ENCODE measurements around the gene MAT1A. TPM values are rescaled to one million over a fixed set of nuclear protein-coding genes. Genes with fewer than 3 reads are reported as not detected.
"Not testable (repeated sequence)": the region's sequence is repeated elsewhere in the genome, so short reads cannot be mapped to it uniquely, and the experiment has no call there.

MAT1A gene
- total and polyA plus RNA-seq, 4 donors: 179 to 759 (median 494) TPM

- not testable (repeated sequence) for H3K9ac ChIP-seq (ENCODE audit: low read depth in 1 of 2, low read length in 2 of 2); DNase-seq (ENCODE audit: low spot score); H3K4me1 ChIP-seq (ENCODE audit: control insufficient read depth in 4 of 4, insufficient read depth in 4 of 4, low read length in 3 of 4); H3K9me3 ChIP-seq (ENCODE audit: control insufficient read depth in 4 of 4, low read length in 3 of 4); H3K4me3 ChIP-seq (ENCODE audit: low read depth in 1 of 3, low read length in 3 of 3); H3K36me3 ChIP-seq (ENCODE audit: control insufficient read depth in 4 of 4, insufficient read depth in 3 of 4, low read depth in 1 of 4, low read length in 3 of 4); H3K27ac ChIP-seq (ENCODE audit: low read depth in 1 of 2, low read length in 2 of 2); H3K27me3 ChIP-seq (ENCODE audit: control insufficient read depth in 4 of 4, insufficient read depth in 4 of 4, low read length in 3 of 4)
- WGBS: 93% methylated on average over 3 of the region's 3 CpGs
Observed at GRCh38 chr10:80244371-80244770, 45.1 kb downstream of the MAT1A start.

- H3K27me3 ChIP-seq (ENCODE audit: control insufficient read depth in 4 of 4, insufficient read depth in 4 of 4, low read length in 3 of 4); H3K4me3 ChIP-seq (ENCODE audit: low read depth in 1 of 3, low read length in 3 of 3); DNase-seq (ENCODE audit: low spot score); H3K9me3 ChIP-seq (ENCODE audit: control insufficient read depth in 4 of 4, low read length in 3 of 4); H3K4me1 ChIP-seq (ENCODE audit: control insufficient read depth in 4 of 4, insufficient read depth in 4 of 4, low read length in 3 of 4); H3K9ac ChIP-seq (ENCODE audit: low read depth in 1 of 2, low read length in 2 of 2); H3K36me3 ChIP-seq (ENCODE audit: control insufficient read depth in 4 of 4, insufficient read depth in 3 of 4, low read depth in 1 of 4, low read length in 3 of 4); H3K27ac ChIP-seq (ENCODE audit: low read depth in 1 of 2, low read length in 2 of 2): not testable (repeated sequence)
- 60% methylated on average over 2 of the region's 4 CpGs for WGBS
Observed at GRCh38 chr10:80242341-80242740, 47.1 kb downstream of the MAT1A start.

DNA sequence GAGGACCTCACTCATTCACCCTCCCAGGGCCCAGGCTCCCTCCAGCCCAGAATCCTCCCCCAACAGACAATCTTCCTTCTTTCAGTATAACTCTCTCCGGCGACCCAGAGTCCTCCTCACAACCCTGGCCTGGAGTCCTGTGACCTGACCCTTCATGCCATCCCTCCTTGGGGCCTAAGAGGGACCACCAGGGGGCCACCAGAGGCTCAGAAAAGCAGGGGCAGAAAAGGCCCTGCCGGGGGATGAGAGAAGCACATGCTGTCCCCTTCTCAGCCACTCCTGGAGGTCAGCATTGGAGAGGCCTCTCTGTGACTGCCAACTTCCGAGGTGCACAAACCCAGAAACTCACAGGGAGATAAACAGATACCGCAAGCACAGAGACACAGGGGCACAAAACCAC lies 53.0 kb downstream of the MAT1A start:
- not testable (repeated sequence) for H3K4me1 ChIP-seq (ENCODE audit: control insufficient read depth in 4 of 4, insufficient read depth in 4 of 4, low read length in 3 of 4); H3K9me3 ChIP-seq (ENCODE audit: control insufficient read depth in 4 of 4, low read length in 3 of 4); H3K4me3 ChIP-seq (ENCODE audit: low read depth in 1 of 3, low read length in 3 of 3); H3K36me3 ChIP-seq (ENCODE audit: control insufficient read depth in 4 of 4, insufficient read depth in 3 of 4, low read depth in 1 of 4, low read length in 3 of 4); H3K27me3 ChIP-seq (ENCODE audit: control insufficient read depth in 4 of 4, insufficient read depth in 4 of 4, low read length in 3 of 4); H3K27ac ChIP-seq (ENCODE audit: low read depth in 1 of 2, low read length in 2 of 2); DNase-seq (ENCODE audit: low spot score); H3K9ac ChIP-seq (ENCODE audit: low read depth in 1 of 2, low read length in 2 of 2)
- WGBS: 92% methylated on average over 5 of the region's 5 CpGs

DNA sequence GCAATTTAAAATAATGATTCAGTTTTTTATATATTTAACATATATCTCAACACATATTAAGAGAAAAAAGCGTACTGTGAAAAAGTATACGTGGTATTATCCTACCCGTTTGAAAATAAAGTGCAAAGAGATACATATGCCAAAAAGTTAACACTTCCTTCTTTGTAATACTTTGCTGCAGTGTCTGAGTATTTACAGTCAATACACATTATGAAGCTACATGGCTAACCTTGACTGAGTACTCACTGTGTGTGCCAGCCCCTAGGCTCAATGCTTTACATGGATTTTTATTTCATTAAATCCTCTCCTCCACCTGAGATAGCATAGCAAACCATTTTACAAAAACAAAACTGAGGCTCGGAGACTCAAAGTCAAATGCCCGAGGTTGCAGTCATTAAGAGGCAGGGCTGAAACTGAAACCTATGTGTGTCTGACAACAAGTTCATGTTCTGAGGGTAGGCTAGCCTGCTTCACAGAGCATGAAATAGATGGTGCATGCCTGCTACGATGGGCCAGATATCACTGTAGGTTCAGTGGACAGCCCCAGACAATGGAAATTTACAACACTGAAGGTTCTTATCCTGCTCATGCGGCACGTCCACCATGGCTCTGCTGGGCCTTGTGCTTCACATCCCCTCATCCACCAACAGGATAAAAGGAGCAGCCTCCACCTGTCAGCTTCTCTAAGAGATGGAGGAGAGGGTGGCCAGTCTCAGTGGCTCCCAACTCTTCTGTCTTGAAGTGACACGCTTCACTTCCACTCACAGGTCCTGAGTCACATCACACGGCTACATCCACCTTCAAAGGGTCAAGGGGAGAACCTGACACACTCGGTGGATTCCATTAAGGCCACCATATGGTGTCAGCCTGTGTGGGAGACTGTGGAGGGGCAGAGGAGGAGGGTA lies 54.9 kb downstream of the MAT1A start:
- H3K27ac ChIP-seq (ENCODE audit: low read depth in 1 of 2, low read length in 2 of 2); DNase-seq (ENCODE audit: low spot score); H3K4me3 ChIP-seq (ENCODE audit: low read depth in 1 of 3, low read length in 3 of 3); H3K4me1 ChIP-seq (ENCODE audit: control insufficient read depth in 4 of 4, insufficient read depth in 4 of 4, low read length in 3 of 4); H3K9ac ChIP-seq (ENCODE audit: low read depth in 1 of 2, low read length in 2 of 2); H3K9me3 ChIP-seq (ENCODE audit: control insufficient read depth in 4 of 4, low read length in 3 of 4); H3K27me3 ChIP-seq (ENCODE audit: control insufficient read depth in 4 of 4, insufficient read depth in 4 of 4, low read length in 3 of 4); H3K36me3 ChIP-seq (ENCODE audit: control insufficient read depth in 4 of 4, insufficient read depth in 3 of 4, low read depth in 1 of 4, low read length in 3 of 4): not testable (repeated sequence)
- 82% methylated on average over 11 of the region's 11 CpGs for WGBS

GRCh38 chr10:80233871-80234270 lies 55.6 kb downstream of the MAT1A start:
- not testable (repeated sequence) for H3K9ac ChIP-seq (ENCODE audit: low read depth in 1 of 2, low read length in 2 of 2); H3K4me1 ChIP-seq (ENCODE audit: control insufficient read depth in 4 of 4, insufficient read depth in 4 of 4, low read length in 3 of 4); H3K4me3 ChIP-seq (ENCODE audit: low read depth in 1 of 3, low read length in 3 of 3); DNase-seq (ENCODE audit: low spot score); H3K36me3 ChIP-seq (ENCODE audit: control insufficient read depth in 4 of 4, insufficient read depth in 3 of 4, low read depth in 1 of 4, low read length in 3 of 4); H3K27me3 ChIP-seq (ENCODE audit: control insufficient read depth in 4 of 4, insufficient read depth in 4 of 4, low read length in 3 of 4); H3K27ac ChIP-seq (ENCODE audit: low read depth in 1 of 2, low read length in 2 of 2); H3K9me3 ChIP-seq (ENCODE audit: control insufficient read depth in 4 of 4, low read length in 3 of 4)
- WGBS: 78% methylated on average over 1 of the region's 1 CpG

- DNase-seq (ENCODE audit: low spot score); H3K9ac ChIP-seq (ENCODE audit: low read depth in 1 of 2, low read length in 2 of 2); H3K9me3 ChIP-seq (ENCODE audit: control insufficient read depth in 4 of 4, low read length in 3 of 4); H3K36me3 ChIP-seq (ENCODE audit: control insufficient read depth in 4 of 4, insufficient read depth in 3 of 4, low read depth in 1 of 4, low read length in 3 of 4); H3K4me3 ChIP-seq (ENCODE audit: low read depth in 1 of 3, low read length in 3 of 3); H3K27me3 ChIP-seq (ENCODE audit: control insufficient read depth in 4 of 4, insufficient read depth in 4 of 4, low read length in 3 of 4); H3K27ac ChIP-seq (ENCODE audit: low read depth in 1 of 2, low read length in 2 of 2); H3K4me1 ChIP-seq (ENCODE audit: control insufficient read depth in 4 of 4, insufficient read depth in 4 of 4, low read length in 3 of 4): not testable (repeated sequence)
- 90% methylated on average over 4 of the region's 4 CpGs for WGBS
Observed at GRCh38 chr10:80226723-80227122, 62.7 kb downstream of the MAT1A start.

GRCh38 chr10:80223031-80223419 lies 66.4 kb downstream of the MAT1A start:
- WGBS: 42% methylated on average over 2 of the region's 5 CpGs

More at GRCh38 chr10:80223031-80223419, 66.4 kb downstream of the MAT1A start:
- not testable (repeated sequence) for H3K9me3 ChIP-seq (ENCODE audit: control insufficient read depth in 4 of 4, low read length in 3 of 4); H3K27ac ChIP-seq (ENCODE audit: low read depth in 1 of 2, low read length in 2 of 2); H3K27me3 ChIP-seq (ENCODE audit: control insufficient read depth in 4 of 4, insufficient read depth in 4 of 4, low read length in 3 of 4); H3K4me1 ChIP-seq (ENCODE audit: control insufficient read depth in 4 of 4, insufficient read depth in 4 of 4, low read length in 3 of 4); DNase-seq (ENCODE audit: low spot score); H3K9ac ChIP-seq (ENCODE audit: low read depth in 1 of 2, low read length in 2 of 2); H3K36me3 ChIP-seq (ENCODE audit: control insufficient read depth in 4 of 4, insufficient read depth in 3 of 4, low read depth in 1 of 4, low read length in 3 of 4); H3K4me3 ChIP-seq (ENCODE audit: low read depth in 1 of 3, low read length in 3 of 3)
